Esophagus squamous epithelium (tissue), 5 donors: Measurements from ENCODE around the gene CFAP410. TPM values are rescaled to one million over a fixed set of nuclear protein-coding genes. Genes with fewer than 3 reads are reported as not detected.

Experiments
- DNase-seq: peaks from one replicate; lab custom pipeline; 2025; lab: John Stamatoyannopoulos, UW
- H3K27ac ChIP-seq, 4 donors: fragments of 200-600 bp; sonication (generic); one replicate each; pipeline ENCODE4 v1.5.1; 2016 to 2019; ENCODE audit warnings: mild to moderate bottlenecking in 1 of 4
- H3K27me3 ChIP-seq, 4 donors: fragments of 200-600 bp; sonication (generic); 1 replicate in 3 of 4; 2 replicates in 1 of 4; pipeline versions ENCODE4 v1.5.1 to v1.6.0; 2017 to 2021; ENCODE audit warnings: antibody characterized with exemption in 1 of 4
- H3K36me3 ChIP-seq, 3 donors: fragments of 200-600 bp; sonication (generic); one replicate each; pipeline ENCODE4 v1.5.1; 2016 to 2019
- H3K4me1 ChIP-seq, 3 donors: fragments of 200-600 bp; sonication (generic); one replicate each; pipeline ENCODE4 v1.5.1; 2017 to 2019
- H3K4me3 ChIP-seq, 4 donors: fragments of 200-600 bp; sonication (generic); 1 replicate in 3 of 4; 2 replicates in 1 of 4; pipeline ENCODE4 v1.5.1; 2016 to 2019; ENCODE audit warnings: mild to moderate bottlenecking in 2 of 4, moderate library complexity in 1 of 4
- H3K9me3 ChIP-seq, 3 donors: fragments of 200-600 bp; sonication (generic); one replicate each; pipeline ENCODE4 v1.5.1; 2016 to 2019
- POLR2A ChIP-seq, 4 donors: fragments of 450-650 bp; IDR thresholded peaks; one replicate each; pipeline ENCODE4 v1.6.1; 2017; ENCODE audit warnings: antibody characterized with exemption in 4 of 4, mild to moderate bottlenecking in 4 of 4, moderate library complexity in 3 of 4
- WGBS, 2 donors: methylation state at CpG; one replicate each; pipeline ENCODE4 v1.1.5; 2018; 5-methylcytosine and 5-hydroxymethylcytosine counted together
- intact Hi-C: fragments of 100-400 bp; cut with DNase I; formaldehyde crosslinking; loops from one replicate; pipeline ENCODE4 v1.15.0; 2022
- total RNA-seq, 4 donors: library from RNA; depleted of rRNA; stranded (reverse); fragments of >200 nt; gene quantifications; one replicate each; pipeline ENCODE4 v1.1.0, GENCODE V29; 2016
- TF ChIP-seq, protein P1 (sequence below), 6 experiments: fragments of 450-650 bp in 4 of 6; fragments of 200-600 bp in 2 of 6; sonication (generic) in 2 of 6; IDR thresholded peaks; one replicate each; pipeline ENCODE4 v1.5.1; 2016 to 2019; ENCODE audit warnings: antibody characterized with exemption in 6 of 6, mild to moderate bottlenecking in 4 of 6, moderate library complexity in 4 of 6
- donor health status: DM: yes; HTN: yes; CAD: no.

Gene CFAP410
- total RNA-seq, 4 donors from 2014 or later = 7.9 to 21.8 (median 13.7) TPM

DNA sequence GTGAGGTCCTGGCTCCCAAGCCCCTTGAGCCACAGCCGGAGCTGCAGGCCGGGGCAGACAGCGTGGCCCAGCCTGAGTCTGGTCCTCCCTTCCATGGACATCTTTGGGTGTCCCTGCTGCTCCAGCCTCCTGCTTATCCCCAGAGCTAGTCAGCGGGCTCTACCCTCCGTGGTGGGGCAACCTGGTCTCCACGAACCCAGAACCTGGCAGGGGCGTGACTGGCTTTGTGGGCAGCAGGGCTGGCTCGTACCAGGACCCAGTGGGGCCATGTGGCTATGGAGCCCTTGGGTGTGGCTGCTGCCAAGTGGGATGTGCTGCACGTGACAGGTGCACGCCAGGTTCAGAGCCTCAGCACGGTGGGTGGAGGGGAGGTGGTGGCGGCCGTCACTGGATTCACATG is 18.3 kb downstream of the CFAP410 start:
- Histone ChIP-seq H3K27me3 (no peaks in the 10 kb centered on the region), H3K36me3 (peaks cover 19 to 100% (median 45%) of the 10 kb centered on the region in 3 donors), H3K27ac (no peak overlapping the region), H3K4me1 (no peaks in the 10 kb centered on the region), H3K4me3 (no peak overlapping the region), H3K9me3 (no peaks in the 10 kb centered on the region)
- 96% methylated on average over 6 of the region's 13 CpGs; no CpG with 5 or more reads in 1 of the 2 donors for WGBS, 2 donors
- TF ChIP-seq, protein P1, sequence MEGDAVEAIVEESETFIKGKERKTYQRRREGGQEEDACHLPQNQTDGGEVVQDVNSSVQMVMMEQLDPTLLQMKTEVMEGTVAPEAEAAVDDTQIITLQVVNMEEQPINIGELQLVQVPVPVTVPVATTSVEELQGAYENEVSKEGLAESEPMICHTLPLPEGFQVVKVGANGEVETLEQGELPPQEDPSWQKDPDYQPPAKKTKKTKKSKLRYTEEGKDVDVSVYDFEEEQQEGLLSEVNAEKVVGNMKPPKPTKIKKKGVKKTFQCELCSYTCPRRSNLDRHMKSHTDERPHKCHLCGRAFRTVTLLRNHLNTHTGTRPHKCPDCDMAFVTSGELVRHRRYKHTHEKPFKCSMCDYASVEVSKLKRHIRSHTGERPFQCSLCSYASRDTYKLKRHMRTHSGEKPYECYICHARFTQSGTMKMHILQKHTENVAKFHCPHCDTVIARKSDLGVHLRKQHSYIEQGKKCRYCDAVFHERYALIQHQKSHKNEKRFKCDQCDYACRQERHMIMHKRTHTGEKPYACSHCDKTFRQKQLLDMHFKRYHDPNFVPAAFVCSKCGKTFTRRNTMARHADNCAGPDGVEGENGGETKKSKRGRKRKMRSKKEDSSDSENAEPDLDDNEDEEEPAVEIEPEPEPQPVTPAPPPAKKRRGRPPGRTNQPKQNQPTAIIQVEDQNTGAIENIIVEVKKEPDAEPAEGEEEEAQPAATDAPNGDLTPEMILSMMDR (IDR thresholded peaks at IDR 0.05) = no peak
- no peak for TF ChIP-seq POLR2A (IDR thresholded peaks at IDR 0.05)
- intact Hi-C loops = no loop called here
- no peak for DNase-seq

DNA sequence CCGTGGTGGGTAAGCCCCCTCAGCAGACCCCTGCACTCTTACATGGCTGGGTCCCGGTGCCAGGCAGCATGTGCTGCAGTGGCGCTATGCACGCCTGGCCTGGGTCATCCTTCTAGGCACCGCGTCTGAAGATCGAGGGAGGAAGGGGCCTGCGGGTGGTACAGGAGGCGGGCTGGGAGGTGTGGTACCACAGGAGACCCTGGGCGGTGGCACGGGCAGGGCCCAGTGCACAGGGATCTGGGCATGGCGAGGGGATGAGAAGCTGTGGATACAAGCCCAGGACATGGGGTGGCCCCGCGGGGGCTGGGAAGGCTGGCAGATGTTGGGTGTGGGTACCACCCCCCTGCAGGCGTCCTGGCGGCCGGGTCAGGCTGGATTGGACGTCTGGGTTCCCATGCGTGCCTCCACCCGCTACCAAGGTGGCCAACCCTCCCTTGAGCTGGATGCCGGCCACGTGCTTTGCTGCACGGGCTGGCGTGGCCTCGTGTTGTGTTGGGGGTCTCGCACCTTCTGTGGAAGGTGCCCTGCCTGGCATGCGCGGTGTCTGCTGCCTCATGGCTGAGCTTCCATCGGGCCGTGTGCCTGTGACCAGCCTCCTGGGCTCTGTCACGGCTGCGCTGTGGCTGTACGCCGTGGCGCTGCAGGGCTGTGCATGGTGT is 19.7 kb downstream of the CFAP410 start:
- no peak overlapping the region for H3K27ac ChIP-seq
- H3K36me3 ChIP-seq = peaks cover 19 to 100% (median 33%) of the 10 kb centered on the region in 3 donors
- TF ChIP-seq, protein P1 (IDR thresholded peaks at IDR 0.05) = no peak
- no peak for TF ChIP-seq POLR2A (IDR thresholded peaks at IDR 0.05)
- H3K4me1 ChIP-seq = no peaks in the 10 kb centered on the region
- 89% methylated on average over 12 to 15 of the region's 35 CpGs for WGBS, 2 donors
- no peaks in the 10 kb centered on the region for H3K27me3 ChIP-seq
- no peak for DNase-seq
- H3K4me3 ChIP-seq = no peak overlapping the region
- H3K9me3 ChIP-seq = no peaks in the 10 kb centered on the region
- intact Hi-C loops = no loop called here

DNA sequence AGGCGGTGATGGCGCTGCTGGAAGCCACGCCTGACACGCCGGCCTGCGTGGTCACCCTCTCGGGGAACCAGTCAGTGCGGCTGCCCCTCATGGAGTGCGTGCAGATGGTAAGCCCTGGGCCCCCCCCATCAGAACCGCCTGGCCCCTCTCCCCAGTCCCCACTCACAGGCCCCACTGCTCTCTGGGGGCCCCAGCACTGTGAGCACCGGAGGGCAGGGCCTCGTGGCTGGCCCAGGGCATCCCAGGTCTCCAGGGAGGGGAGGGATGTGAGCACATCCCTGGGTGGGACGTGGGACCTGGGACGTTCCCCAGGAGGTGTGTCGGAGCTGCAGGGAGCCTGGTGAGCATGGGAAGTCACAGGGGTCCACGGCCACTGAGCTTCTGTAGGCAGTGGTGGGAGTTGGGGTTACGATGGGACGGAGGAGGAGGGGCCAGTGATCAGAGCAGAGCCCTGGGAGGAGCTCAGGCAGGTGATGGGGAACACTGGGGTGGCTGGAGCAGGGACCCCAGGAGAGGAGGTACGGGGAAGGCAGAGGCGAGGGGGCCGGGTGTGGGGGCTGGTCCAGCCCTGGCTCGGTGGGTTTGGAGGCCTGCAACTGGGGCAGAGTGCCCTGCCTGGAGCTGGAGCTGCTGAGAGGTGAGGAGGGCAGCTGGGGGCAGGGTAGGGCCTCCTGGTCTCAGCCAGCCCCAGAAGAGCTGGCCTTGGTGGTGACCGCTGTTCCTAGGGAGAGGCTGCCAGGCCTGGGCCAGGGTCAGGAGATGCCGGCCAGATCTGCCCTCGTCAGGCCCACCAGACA is 20.5 kb downstream of the CFAP410 start:
- no peak for DNase-seq
- WGBS, 2 donors = 81 to 100% methylated on average over 1 to 3 of the region's 25 CpGs
- no peak overlapping the region for H3K27ac ChIP-seq
- intact Hi-C loops = no loop called here
- H3K27me3 ChIP-seq = no peaks in the 10 kb centered on the region
- no peak overlapping the region for H3K4me3 ChIP-seq
- no peaks in the 10 kb centered on the region for H3K4me1 ChIP-seq
- H3K36me3 ChIP-seq = peaks cover 17 to 100% (median 33%) of the 10 kb centered on the region in 3 donors
- H3K9me3 ChIP-seq = no peaks in the 10 kb centered on the region
- TF ChIP-seq POLR2A (IDR thresholded peaks at IDR 0.05) = no peak
- TF ChIP-seq, protein P1 (IDR thresholded peaks at IDR 0.05) = no peak

DNA sequence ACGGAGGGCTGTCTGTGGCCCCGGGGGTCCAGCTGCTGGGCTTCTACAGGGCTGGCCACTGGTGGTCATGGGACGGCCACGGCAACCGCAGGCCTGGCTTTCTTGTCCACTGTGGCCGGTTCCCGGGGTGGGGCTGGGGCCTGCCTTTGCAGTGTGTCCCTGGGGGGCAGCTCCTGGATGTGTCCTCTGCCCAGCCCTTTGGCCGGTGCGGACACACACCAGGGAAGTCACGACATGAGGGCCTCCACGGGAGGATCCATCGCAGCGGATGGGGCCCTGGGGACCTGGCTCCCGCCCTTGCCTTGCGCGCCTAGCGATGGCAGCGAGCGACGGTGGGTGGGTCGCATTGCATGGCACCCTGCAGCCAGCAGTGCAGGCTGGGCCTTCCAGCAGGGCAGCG is 21.3 kb downstream of the CFAP410 start:
- no peaks in the 10 kb centered on the region for H3K27me3 ChIP-seq
- no peak for TF ChIP-seq POLR2A (IDR thresholded peaks at IDR 0.05)
- TF ChIP-seq, protein P1 (IDR thresholded peaks at IDR 0.05) = no peak
- no peak overlapping the region for H3K27ac ChIP-seq
- intact Hi-C loops = no loop called here
- no peak overlapping the region for H3K4me3 ChIP-seq
- no peaks in the 10 kb centered on the region for H3K4me1 ChIP-seq
- H3K36me3 ChIP-seq = peaks cover 19 to 100% (median 33%) of the 10 kb centered on the region in 3 donors
- H3K9me3 ChIP-seq = no peaks in the 10 kb centered on the region
- DNase-seq = no peak
- WGBS, 2 donors = 93% methylated on average over 3 of the region's 22 CpGs; no CpG with 5 or more reads in 1 of the 2 donors

DNA sequence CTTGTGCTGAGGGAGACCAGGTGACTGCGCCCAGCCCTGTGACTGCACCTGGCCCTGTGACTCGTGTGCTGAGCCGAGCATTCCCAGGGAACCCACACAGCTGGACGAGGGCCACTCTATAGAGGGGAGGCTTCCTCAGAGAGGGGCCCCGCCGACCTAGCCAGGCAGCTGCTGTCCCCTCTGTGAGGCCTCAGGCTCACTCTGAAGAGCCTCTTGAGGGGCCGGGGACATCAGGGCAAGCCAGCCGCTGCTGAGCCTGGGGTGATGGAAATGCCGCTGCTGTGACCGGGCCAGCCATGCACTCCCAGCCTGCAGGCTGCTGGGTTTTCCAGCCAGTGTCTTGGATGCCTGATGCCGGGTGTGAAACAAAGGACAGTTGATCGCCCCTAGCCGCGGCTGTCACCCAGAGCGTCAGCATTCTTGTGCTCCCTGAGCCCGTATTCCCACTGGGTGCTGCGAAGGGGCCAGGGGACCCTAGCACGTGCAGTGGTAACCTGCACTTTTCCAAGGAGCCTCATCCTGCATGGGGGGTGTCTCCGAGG is 21.9 kb downstream of the CFAP410 start:
- Histone ChIP-seq H3K36me3 (peaks cover 15 to 100% (median 27%) of the 10 kb centered on the region in 3 donors), H3K4me1 (no peaks in the 10 kb centered on the region), H3K27me3 (no peaks in the 10 kb centered on the region), H3K9me3 (no peaks in the 10 kb centered on the region), H3K4me3 (no peak overlapping the region), H3K27ac (no peak overlapping the region)
- intact Hi-C loops = no loop called here
- 60 to 90% methylated on average over 1 to 2 of the region's 19 CpGs for WGBS, 2 donors
- no peak for DNase-seq
- TF ChIP-seq, protein P1 (IDR thresholded peaks at IDR 0.05) = no peak
- TF ChIP-seq POLR2A (IDR thresholded peaks at IDR 0.05) = no peak
